Measurements from ENCODE around the gene NCK1. TPM values are rescaled to one million over a fixed set of nuclear protein-coding genes. Genes with fewer than 3 reads are reported as not detected.
"Not testable (repeated sequence)": the region's sequence is repeated elsewhere in the genome, so short reads cannot be mapped to it uniquely, and the experiment has no call there.

The NCK1 gene
- total and polyA plus RNA-seq, 4 experiments from 2014 or later: 40.3 to 68.4 (median 61.6) TPM

- no peak overlapping the region for H3K27ac ChIP-seq (ENCODE audit: low read depth, low read length)
- no peak overlapping the region for H3K27ac Mint-ChIP-seq
- peaks cover 0 to 17% (median 10%) of the 10 kb centered on the region in 8 donors for H3K9me3 Mint-ChIP-seq
- H3K27me3 ChIP-seq (ENCODE audit: insufficient read depth, low read length): no peaks in the 10 kb centered on the region
- H3K9me3 ChIP-seq (ENCODE audit: control insufficient read depth in 1 of 2, low read length in 2 of 2): no peaks in the 10 kb centered on the region
- H3K36me3 ChIP-seq (ENCODE audit: insufficient read depth, low read length): no peaks in the 10 kb centered on the region
- H3K4me1 ChIP-seq (ENCODE audit: insufficient read depth, low read length): no peaks in the 10 kb centered on the region
- ChIA-PET CTCF (ENCODE audit: partially characterized antibody) (interaction anchor here (0.9 kb wide), 1 partner anchor 117 kb away, joined by 3 read pairs; the partner anchor contains the start of gene NCK1), POLR2A (ENCODE audit: partially characterized antibody) (no interaction called here)
- no peak for DNase-seq
- no peak overlapping the region for H3K4me3 Mint-ChIP-seq
- H3K4me1 Mint-ChIP-seq: no peaks in the 10 kb centered on the region
- no peak overlapping the region for H3K4me3 ChIP-seq (ENCODE audit: low read length in 2 of 2)
- H3K36me3 Mint-ChIP-seq: peaks cover 3 to 18% of the 10 kb centered on the region in 2 donors
- H3K27me3 Mint-ChIP-seq: no peaks in the 10 kb centered on the region
- intact Hi-C loops (cut with micrococcal nuclease): no loop called here
These were observed 117.2 kb downstream of the NCK1 start for GRCh38 chr3:136979204-136979603.

GRCh38 chr3:136979684-136980083 is 117.7 kb downstream of the NCK1 start:
- no peaks in the 10 kb centered on the region for H3K27me3 Mint-ChIP-seq
- ChIA-PET POLR2A (ENCODE audit: partially characterized antibody) (no interaction called here), CTCF (ENCODE audit: partially characterized antibody) (no interaction called here)
- no peaks in the 10 kb centered on the region for H3K36me3 ChIP-seq (ENCODE audit: insufficient read depth, low read length)
- no peaks in the 10 kb centered on the region for H3K9me3 ChIP-seq (ENCODE audit: control insufficient read depth in 1 of 2, low read length in 2 of 2)
- peaks cover 0 to 2% (median 0%) of the 10 kb centered on the region in 4 donors for H3K4me1 Mint-ChIP-seq
- H3K9me3 Mint-ChIP-seq: peaks cover 0 to 13% (median 5%) of the 10 kb centered on the region in 8 donors
- no peaks in the 10 kb centered on the region for H3K27me3 ChIP-seq (ENCODE audit: insufficient read depth, low read length)
- no peak overlapping the region for H3K27ac Mint-ChIP-seq
- no peak for DNase-seq
- no peak overlapping the region for H3K27ac ChIP-seq (ENCODE audit: low read depth, low read length)
- H3K4me1 ChIP-seq (ENCODE audit: insufficient read depth, low read length): no peaks in the 10 kb centered on the region
- no peak overlapping the region for H3K4me3 ChIP-seq (ENCODE audit: low read length in 2 of 2)
- peaks cover 3 to 16% of the 10 kb centered on the region in 2 donors for H3K36me3 Mint-ChIP-seq
- H3K4me3 Mint-ChIP-seq: no peak overlapping the region
- intact Hi-C loops (cut with micrococcal nuclease): no loop called here

- Mint-ChIP-seq H3K4me3 (no peak overlapping the region), H3K27ac (no peak overlapping the region), H3K36me3 (peaks cover 2 to 11% of the 10 kb centered on the region in 2 donors), H3K27me3 (no peaks in the 10 kb centered on the region), H3K4me1 (peaks cover 0 to 5% (median 1%) of the 10 kb centered on the region in 4 donors), H3K9me3 (no peaks in the 10 kb centered on the region)
- intact Hi-C loops (cut with micrococcal nuclease): no loop called here
- no peak for DNase-seq
- no peaks in the 10 kb centered on the region for H3K27me3 ChIP-seq (ENCODE audit: insufficient read depth, low read length)
- H3K36me3 ChIP-seq (ENCODE audit: insufficient read depth, low read length): no peaks in the 10 kb centered on the region
- ChIA-PET CTCF (ENCODE audit: partially characterized antibody) (no interaction called here), POLR2A (ENCODE audit: partially characterized antibody) (no interaction called here)
- no peak overlapping the region for H3K4me3 ChIP-seq (ENCODE audit: low read length in 2 of 2)
- no peaks in the 10 kb centered on the region for H3K4me1 ChIP-seq (ENCODE audit: insufficient read depth, low read length)
- no peaks in the 10 kb centered on the region for H3K9me3 ChIP-seq (ENCODE audit: control insufficient read depth in 1 of 2, low read length in 2 of 2)
- H3K27ac ChIP-seq (ENCODE audit: low read depth, low read length): no peak overlapping the region
These were observed 120.0 kb downstream of the NCK1 start for GRCh38 chr3:136982033-136982432.

GRCh38 chr3:136982520-136983138 is 120.6 kb downstream of the NCK1 start:
- no peak overlapping the region for H3K27ac ChIP-seq (ENCODE audit: low read depth, low read length)
- Mint-ChIP-seq H3K27ac (no peak overlapping the region), H3K4me1 (peaks cover 0 to 5% (median 1%) of the 10 kb centered on the region in 4 donors), H3K4me3 (no peak overlapping the region), H3K9me3 (no peaks in the 10 kb centered on the region), H3K36me3 (peaks cover 2 to 11% of the 10 kb centered on the region in 2 donors), H3K27me3 (no peaks in the 10 kb centered on the region)
- CTCF ChIA-PET (ENCODE audit: partially characterized antibody): no interaction called here
- POLR2A ChIA-PET (ENCODE audit: partially characterized antibody): no interaction called here
- no peaks in the 10 kb centered on the region for H3K4me1 ChIP-seq (ENCODE audit: insufficient read depth, low read length)
- H3K4me3 ChIP-seq (ENCODE audit: low read length in 2 of 2): no peak overlapping the region
- H3K27me3 ChIP-seq (ENCODE audit: insufficient read depth, low read length): no peaks in the 10 kb centered on the region
- DNase-seq: no peak
- no peaks in the 10 kb centered on the region for H3K9me3 ChIP-seq (ENCODE audit: control insufficient read depth in 1 of 2, low read length in 2 of 2)
- intact Hi-C loops (cut with micrococcal nuclease): no loop called here
- no peaks in the 10 kb centered on the region for H3K36me3 ChIP-seq (ENCODE audit: insufficient read depth, low read length)

- peak overlapping the region in 2 of 7 donors; percentile 41 to 70 for H3K27ac Mint-ChIP-seq
- H3K4me1 Mint-ChIP-seq: peaks cover 0 to 5% (median 1%) of the 10 kb centered on the region in 4 donors
- H3K9me3 Mint-ChIP-seq: no peaks in the 10 kb centered on the region
- Histone ChIP-seq H3K27me3 (ENCODE audit: insufficient read depth, low read length) (no peaks in the 10 kb centered on the region), H3K27ac (ENCODE audit: low read depth, low read length) (no peak overlapping the region), H3K4me3 (ENCODE audit: low read length in 2 of 2) (no peak overlapping the region), H3K4me1 (ENCODE audit: insufficient read depth, low read length) (no peaks in the 10 kb centered on the region), H3K9me3 (ENCODE audit: control insufficient read depth in 1 of 2, low read length in 2 of 2) (no peaks in the 10 kb centered on the region), H3K36me3 (ENCODE audit: insufficient read depth, low read length) (no peaks in the 10 kb centered on the region)
- no peak for DNase-seq
- POLR2A ChIA-PET (ENCODE audit: partially characterized antibody): no interaction called here
- CTCF ChIA-PET (ENCODE audit: partially characterized antibody): no interaction called here
- H3K27me3 Mint-ChIP-seq: no peaks in the 10 kb centered on the region
- H3K36me3 Mint-ChIP-seq: peaks cover 2 to 11% of the 10 kb centered on the region in 2 donors
- peak overlapping the region in 1 of 8 donors; percentile 49 for H3K4me3 Mint-ChIP-seq
- intact Hi-C loops (cut with micrococcal nuclease): no loop called here
These were observed 122.8 kb downstream of the NCK1 start for GRCh38 chr3:136984837-136985236.

GRCh38 chr3:136987398-136987980 is 125.5 kb downstream of the NCK1 start:
- H3K27me3 Mint-ChIP-seq; H3K27ac Mint-ChIP-seq; H3K4me3 ChIP-seq (ENCODE audit: low read length in 2 of 2); H3K9me3 ChIP-seq (ENCODE audit: control insufficient read depth in 1 of 2, low read length in 2 of 2); H3K36me3 ChIP-seq (ENCODE audit: insufficient read depth, low read length); H3K9me3 Mint-ChIP-seq; H3K27me3 ChIP-seq (ENCODE audit: insufficient read depth, low read length); intact Hi-C loops (cut with micrococcal nuclease); H3K4me3 Mint-ChIP-seq; H3K36me3 Mint-ChIP-seq; H3K4me1 Mint-ChIP-seq; POLR2A ChIA-PET (ENCODE audit: partially characterized antibody); CTCF ChIA-PET (ENCODE audit: partially characterized antibody); DNase-seq; H3K27ac ChIP-seq (ENCODE audit: low read depth, low read length); H3K4me1 ChIP-seq (ENCODE audit: insufficient read depth, low read length): not testable (repeated sequence)

GRCh38 chr3:136988651-136989050 is 126.6 kb downstream of the NCK1 start:
- H3K27me3 ChIP-seq (ENCODE audit: insufficient read depth, low read length): no peaks in the 10 kb centered on the region
- no peaks in the 10 kb centered on the region for H3K9me3 ChIP-seq (ENCODE audit: control insufficient read depth in 1 of 2, low read length in 2 of 2)
- DNase-seq: no peak
- no peaks in the 10 kb centered on the region for H3K27me3 Mint-ChIP-seq
- H3K4me1 ChIP-seq (ENCODE audit: insufficient read depth, low read length): no peaks in the 10 kb centered on the region
- H3K4me1 Mint-ChIP-seq: peaks cover 0 to 7% (median 1%) of the 10 kb centered on the region in 4 donors
- H3K27ac Mint-ChIP-seq: no peak overlapping the region
- intact Hi-C loops (cut with micrococcal nuclease): no loop called here
- no peak overlapping the region for H3K4me3 ChIP-seq (ENCODE audit: low read length in 2 of 2)
- H3K36me3 Mint-ChIP-seq: peaks cover 2 to 5% of the 10 kb centered on the region in 2 donors
- H3K9me3 Mint-ChIP-seq: no peaks in the 10 kb centered on the region
- H3K27ac ChIP-seq (ENCODE audit: low read depth, low read length): no peak overlapping the region
- ChIA-PET POLR2A (ENCODE audit: partially characterized antibody) (interaction anchor here (1.4 kb wide), 1 partner anchor 127 kb away, joined by 3 read pairs; the partner anchor contains the start of gene NCK1), CTCF (ENCODE audit: partially characterized antibody) (no interaction called here)
- no peaks in the 10 kb centered on the region for H3K36me3 ChIP-seq (ENCODE audit: insufficient read depth, low read length)
- no peak overlapping the region for H3K4me3 Mint-ChIP-seq

Measured in CD4-positive, alpha-beta memory T cell (primary cell).